SKM-1 (cell line): ENCODE results near the gene C10orf90.

Experiments used
- DNase-seq: peaks from one replicate; lab custom pipeline; 2025; ENCODE audit not compliant: unreplicated experiment; lab: John Stamatoyannopoulos, UW

The C10orf90 gene

DNA sequence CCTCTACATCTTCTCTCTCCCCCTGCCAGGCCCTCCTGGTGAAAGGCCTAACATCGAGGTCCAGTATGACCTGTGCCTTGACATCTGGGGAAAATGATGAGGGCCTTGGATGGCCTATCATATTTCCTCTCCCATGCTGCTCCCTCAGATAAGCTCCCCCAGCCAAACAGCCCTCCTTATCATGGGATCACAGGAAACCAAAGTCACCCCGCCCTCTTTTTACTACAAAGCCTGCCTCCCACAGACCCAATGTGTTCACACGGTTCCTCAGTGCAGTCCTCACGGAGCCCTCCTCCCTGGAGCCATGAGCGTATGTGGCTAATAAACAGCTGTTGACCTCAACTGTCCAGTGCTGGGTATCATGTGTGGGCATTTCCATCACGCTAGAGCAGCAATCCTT, 32.0 kb downstream of the C10orf90 start:
- DNase-seq, result no peak

DNA sequence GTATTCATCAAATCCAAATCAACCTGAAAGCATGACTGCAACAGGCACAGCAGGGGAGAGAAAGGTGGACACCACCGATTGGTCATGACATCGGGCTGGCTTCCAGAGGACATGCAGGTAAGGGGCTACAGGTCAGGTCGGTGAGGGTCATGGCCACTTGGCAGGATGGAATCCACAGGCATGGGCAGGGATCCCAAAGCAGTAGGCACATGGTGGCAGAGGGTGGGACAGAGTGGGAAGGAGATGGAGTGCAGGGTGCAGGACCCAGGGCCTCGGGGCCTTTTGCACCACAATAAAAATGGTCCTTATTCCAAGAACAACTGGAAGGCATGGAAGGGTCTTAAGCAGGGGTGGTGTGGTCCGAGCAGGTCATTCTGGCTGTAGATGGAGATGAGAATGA, 33.0 kb downstream of the C10orf90 start:
- DNase-seq, result no peak

- DNase-seq, result no peak
Observed at GRCh38 chr10:126634911-126635310, 35.6 kb downstream of the C10orf90 start.

- DNase-seq, result no peak
Observed at GRCh38 chr10:126634347-126634746, 36.1 kb downstream of the C10orf90 start.

- DNase-seq, result no peak
Observed at GRCh38 chr10:126632705-126633104, 37.8 kb downstream of the C10orf90 start.

DNA sequence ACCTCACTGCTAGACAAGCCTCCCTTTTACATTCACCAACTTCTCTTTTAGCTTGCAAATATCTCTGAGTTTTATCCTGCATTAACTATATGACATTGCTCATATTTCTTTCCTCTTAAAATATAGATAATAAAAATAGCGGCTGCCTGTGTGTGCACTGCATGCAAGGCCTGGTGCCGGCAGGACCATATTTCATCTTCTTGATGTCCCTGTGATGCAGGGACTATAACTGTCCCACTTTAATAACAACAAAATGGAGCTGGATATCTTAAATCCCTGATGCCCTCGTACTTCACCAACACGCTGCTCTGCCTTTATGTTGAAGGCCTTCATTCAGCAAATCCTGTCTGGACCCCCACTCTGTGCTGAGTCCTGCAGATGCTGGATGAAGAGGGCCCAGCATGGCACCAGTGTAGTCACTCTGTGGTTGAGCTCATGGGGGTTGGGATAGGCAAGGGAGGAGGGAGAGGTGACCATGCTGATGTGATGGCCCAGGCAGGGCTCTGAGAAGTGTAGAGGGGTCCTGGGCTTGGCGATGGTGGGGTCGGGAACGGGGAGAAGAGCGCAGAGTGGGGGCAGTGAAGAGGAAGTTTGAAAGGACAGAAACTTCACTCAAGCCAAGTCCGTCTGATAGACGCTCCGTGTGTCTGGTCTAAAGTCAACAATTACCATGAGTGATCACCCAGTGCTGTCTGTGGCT, 40.4 kb downstream of the C10orf90 start:
- DNase-seq, result no peak

DNA sequence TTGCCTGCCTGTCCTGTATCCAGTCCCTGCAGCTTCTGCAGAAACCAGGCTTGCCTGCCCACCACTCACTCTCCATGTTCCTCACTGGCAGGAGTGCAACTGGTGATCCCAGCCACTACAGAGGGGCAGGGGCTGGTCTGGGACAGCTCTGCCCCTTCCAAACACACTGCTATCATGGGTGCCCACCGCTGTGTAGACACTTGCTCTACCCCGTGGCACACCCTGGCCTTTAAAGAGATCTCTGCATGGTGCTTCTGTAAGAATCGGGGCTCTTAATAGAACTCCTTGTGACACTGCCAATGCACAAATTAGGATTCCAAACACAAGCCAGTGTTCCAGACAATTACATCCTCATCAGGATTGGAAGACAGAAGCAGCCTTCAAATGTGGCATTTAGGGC, 41.7 kb downstream of the C10orf90 start:
- DNase-seq, result no peak

DNA sequence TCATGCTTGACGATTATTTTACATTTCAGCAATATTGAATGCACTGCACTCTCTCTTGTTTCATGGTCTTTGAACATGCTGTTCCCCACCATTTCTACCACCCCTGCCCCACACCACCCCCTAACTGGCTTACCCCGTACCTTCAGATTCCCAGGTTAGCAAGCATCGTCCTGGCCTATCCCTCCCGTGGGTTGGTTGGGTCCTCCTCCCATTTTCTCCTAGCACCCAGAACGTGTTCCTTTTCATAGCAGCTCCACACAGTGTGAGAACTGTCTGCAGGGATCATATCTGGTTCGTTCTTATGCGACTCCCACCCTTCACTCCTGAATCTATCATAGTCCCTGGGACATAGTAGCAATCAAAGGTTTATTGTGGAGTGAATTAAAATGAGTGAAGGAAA, 48.6 kb downstream of the C10orf90 start:
- no peak for DNase-seq

GRCh38 chr10:126618466-126618865, 52.0 kb downstream of the C10orf90 start:
- no peak for DNase-seq

- DNase-seq, result no peak
Observed at GRCh38 chr10:126617733-126618132, 52.8 kb downstream of the C10orf90 start.

GRCh38 chr10:126617208-126617607, 53.3 kb downstream of the C10orf90 start:
- DNase-seq, result no peak

DNA sequence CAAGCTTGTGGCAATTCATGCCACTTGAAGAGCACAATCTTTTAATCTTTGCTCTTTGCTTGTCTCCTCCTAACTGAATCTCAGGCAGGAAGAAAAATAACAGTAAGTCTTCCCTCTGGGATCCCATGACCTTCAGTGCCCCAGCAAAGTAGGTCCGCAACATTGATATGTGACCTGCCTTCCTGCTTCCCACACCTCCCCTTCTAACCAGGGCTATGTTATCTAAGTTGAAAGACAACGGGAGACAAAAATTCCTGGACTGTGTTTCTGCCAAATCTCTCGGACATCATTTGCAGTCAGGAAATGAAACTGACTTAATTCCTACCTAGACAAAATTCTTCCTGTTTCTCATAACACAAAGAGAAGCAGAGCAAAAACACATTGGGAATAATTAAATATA, 53.8 kb downstream of the C10orf90 start:
- DNase-seq, result no peak

DNA sequence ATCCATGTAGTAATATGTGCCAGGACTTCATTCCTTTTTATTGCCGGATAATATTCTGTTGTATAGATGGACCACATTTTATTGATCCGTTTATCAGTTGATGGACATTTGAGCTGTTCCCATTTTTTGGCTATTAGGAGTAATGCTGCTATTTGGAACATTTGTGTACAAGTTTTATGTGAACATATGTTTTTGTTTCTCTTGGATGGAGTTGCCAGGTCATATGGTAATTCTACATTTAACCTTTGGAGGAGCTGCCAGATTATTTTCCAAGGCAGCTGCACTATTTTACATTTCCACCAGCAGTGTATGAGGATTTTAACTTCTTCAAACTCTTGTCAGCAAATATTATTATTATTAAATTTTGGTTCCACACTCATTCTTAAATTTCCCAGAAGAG, 59.2 kb downstream of the C10orf90 start:
- DNase-seq, result no peak

- no peak for DNase-seq
Observed at GRCh38 chr10:126609566-126609965, 60.9 kb downstream of the C10orf90 start.

DNA sequence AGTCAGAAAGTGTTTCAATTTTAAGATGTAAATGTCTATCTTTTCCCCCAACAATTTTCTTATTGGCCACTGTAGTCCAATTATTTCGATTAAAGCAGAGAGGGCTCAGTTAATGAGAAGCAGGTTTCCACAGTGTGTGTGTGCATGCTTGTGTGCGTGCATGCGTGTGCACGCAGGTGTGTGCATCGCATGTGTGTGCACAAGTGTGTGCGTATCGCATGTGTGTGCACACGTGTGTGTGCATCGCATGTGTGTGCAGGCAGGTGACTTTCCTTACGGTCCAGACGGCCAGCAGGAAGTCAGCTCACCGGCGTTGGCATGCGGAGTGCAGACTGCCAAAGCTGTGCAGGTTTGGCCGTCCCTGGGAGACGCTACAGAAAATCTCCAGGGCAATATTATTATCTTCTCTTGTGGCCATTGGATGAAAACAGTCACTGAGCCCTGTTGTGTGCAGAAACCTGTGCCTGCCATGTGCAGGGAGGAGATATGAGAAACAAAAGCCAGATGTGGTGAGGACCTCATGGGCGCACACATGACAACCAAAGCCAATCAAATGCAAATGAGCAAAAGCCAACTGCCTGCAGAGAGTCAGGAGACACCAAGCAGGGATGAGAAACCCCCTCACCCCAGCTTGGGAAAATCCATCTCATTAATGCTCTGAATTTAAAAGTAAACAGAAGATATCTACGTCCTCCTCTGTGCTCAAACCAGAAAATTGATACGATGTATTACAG, 70.4 kb downstream of the C10orf90 start:
- no peak for DNase-seq

DNA sequence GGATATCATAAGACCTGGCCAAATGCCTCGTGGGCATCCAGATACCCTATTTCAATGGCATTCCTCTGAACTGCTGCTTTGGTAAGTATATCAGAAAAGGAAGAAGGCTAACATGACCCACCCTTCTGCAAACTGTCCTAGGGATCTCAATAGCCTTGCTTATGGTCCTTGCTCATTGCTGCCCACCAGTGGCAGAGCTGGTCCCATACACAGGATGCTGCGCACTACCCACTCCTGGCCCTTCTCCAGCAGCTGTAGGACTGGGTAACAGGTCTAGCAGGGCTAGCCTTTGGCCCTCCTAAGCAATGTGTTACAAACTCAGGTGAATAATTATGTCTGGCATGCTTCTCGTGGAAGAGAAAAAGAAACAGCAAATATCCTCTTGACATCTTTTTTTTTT, 72.5 kb downstream of the C10orf90 start:
- no peak for DNase-seq

DNA sequence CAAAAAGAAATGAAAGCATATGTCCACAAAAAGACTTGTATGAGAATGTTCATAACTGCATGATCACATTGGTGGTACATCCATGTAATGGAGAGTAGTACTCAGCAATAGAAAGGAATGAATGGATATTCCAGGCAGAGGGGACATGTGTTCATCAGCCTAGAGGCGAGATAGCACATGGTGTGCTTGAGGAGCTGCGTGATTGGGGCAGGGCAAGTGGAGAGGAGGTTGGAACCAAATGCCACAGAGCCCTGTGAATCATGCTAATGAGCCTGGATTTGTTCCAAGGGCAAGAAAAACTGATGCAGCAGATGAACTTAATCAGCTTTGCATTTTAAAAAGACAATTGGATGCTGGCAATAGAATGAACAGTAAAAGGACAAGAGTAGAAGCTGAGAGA, 73.3 kb downstream of the C10orf90 start:
- no peak for DNase-seq

DNA sequence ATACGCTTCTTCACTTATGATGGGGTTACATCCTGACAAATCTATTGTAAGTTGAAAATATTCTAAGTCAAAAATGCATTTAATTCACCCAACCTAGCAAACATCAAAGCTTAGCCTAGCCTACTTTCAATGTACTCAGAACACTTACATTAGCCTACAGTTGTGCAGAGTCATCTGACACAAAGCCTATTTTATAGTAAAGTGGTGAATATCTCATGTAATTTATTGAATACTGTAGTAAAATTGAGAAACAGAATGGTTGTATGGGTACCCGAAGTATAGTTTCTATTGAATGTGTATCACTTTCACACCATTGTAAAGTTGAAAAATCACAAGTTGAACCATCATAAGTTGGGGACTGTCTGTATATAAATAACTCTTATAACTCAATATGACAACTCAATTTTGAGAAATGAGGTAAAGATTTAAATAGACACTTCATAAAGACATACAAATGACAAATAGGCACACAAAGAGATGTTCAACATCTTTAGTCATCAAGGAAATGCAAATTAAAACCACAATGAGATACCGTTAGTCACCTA, 73.9 kb downstream of the C10orf90 start:
- no peak for DNase-seq

DNA sequence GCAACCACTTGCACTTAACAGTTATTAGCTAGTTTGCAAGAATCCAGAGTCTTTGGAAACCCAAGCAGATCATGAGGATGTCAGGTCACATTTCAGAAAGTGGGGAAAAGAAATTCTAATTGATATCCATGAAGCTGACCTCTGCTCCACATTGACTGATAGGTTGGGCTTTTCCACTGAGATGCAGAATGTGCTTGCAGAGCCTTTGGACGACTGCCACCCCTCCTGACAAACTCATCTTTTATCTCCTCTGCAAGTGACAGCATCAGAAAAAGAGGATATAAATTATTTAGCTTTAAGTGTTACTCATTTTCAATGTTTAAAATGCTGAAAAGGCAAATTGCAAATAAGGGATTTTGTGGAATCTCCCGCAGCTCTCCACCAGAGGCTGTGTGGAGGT, 75.3 kb downstream of the C10orf90 start:
- no peak for DNase-seq

DNA sequence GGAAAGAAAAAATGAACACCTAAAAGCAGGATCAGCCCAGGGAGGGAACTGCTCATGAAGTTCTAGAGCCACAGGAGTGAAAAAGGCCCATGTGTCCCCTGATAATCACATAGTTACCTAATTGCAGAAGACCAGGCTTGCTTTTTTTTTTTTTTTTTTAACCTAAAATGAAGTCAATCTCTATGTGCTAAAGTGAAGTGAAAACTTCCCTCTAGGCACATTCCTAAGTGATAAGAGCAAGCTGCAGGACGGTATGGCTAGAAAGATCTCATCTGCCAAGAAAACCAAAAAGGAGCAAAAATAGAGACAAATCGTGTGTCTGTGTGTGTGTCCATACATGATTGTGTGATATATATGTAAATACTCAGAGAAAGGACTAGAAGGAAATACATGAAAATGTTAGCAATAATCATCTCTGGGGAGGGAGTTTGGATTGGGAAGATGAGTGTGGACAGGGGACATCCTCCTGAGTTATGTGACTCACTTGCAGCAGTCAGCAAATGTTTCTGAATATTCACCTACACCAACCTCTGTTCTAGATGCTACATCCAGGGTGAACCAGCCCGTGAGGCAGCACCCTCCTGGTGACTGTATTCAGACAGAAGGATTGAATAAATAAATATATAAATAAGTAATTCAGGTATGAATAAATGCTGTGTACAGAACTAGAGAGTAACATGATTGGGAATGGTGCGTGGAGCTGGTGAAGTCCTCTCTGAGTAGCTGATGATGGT, 76.4 kb downstream of the C10orf90 start:
- DNase-seq, result no peak

DNA sequence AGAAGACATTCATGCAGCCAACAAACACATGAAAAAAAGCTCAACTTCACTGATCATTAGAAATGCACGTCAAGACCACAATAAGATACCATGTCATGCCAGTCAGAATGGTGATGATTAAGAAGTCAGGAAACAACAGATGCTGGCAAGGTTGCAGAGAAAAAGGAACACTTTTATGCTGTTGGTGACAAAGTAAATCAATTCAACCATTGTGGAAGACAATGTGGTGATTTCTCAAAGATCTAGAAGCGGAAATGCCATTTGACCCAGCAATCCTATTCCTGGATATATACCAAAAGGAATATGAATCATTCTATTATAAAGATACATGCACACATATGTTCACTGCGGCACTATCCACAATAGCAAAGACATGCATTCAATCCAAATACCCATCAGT, 77.6 kb downstream of the C10orf90 start:
- no peak for DNase-seq

GRCh38 chr10:126588024-126588423, 82.5 kb downstream of the C10orf90 start:
- DNase-seq, result no peak
